ENCODE data around the gene HIBADH.

The HIBADH gene

DNA sequence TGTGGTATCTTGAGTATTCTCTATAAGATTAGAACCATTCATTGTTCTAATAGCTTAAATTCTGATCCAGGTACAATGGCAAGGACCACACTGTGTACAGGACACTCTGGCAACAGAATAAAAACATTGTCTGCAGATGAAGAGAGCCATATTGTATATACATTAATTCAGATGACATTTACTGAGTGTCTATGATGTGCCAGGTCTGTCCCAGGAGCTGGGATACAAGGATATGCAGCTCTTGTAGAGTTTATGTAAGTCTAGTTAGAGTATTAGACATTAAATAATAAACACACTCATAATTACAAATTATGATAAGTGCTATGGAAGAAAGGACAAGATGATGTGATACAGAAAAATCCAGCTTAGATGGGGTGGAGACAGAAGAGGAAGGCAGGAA lies 184.1 kb downstream of the HIBADH start:
- DNase-seq, result no peak

DNA sequence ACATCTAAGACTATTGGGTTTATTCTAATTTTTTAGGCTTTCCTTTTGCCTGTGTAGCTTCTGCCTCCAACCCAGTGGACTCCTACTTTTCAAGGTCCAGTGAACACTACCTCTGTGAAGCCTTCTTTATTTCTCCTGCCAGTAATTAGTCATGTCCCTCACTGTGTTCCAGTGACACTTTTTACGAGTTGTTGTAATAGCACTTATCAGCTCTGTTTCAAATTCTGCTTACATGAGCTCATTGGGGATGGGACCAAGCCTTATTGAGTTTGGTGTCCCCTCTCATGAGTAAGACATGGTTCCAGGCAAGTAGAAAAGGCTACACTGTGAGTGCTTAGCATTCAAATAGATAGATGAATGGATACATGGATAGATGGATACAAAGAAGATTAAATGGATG lies 184.6 kb downstream of the HIBADH start:
- DNase-seq, result no peak

DNA sequence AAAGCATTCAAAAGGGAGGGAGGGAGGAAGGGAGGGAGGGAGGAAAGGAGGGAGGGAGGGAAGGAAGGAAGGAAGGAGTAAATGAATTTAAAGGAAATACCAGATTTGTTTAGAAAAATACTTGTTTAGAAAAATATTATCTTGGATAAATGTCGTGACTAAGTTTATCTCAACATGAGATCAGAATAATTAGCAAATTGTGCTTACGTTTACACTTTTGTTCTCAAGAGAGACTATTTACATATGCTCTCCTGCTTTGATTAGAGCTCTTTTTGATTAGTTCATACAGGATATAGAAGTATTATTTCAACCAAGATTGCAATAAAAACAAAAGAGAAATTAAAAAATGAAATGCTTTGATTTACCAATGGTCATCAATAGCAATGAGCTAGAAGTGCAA lies 186.2 kb downstream of the HIBADH start:
- no peak for DNase-seq
